Thyroid gland (tissue), 4 donors: Measurements from ENCODE around the gene CCDC88C.

Source experiments
- CTCF ChIP-seq, 6 experiments: fragments of 200-600 bp in 3 of 6; fragments of 450-650 bp in 3 of 6; sonication (generic) in 3 of 6; IDR thresholded peaks; one replicate each; pipeline ENCODE4 v1.5.1; 2016 to 2019; ENCODE audit warnings: antibody characterized with exemption in 6 of 6, mild to moderate bottlenecking in 2 of 6, inconsistent platforms in 1 of 6, moderate library complexity in 1 of 6
- POLR2A ChIP-seq, 2 donors: fragments of 450-650 bp; IDR thresholded peaks; one replicate each; pipeline ENCODE4 v1.6.1; 2017; ENCODE audit warnings: antibody characterized with exemption in 2 of 2, mild to moderate bottlenecking in 2 of 2, moderate library complexity in 1 of 2

DNA sequence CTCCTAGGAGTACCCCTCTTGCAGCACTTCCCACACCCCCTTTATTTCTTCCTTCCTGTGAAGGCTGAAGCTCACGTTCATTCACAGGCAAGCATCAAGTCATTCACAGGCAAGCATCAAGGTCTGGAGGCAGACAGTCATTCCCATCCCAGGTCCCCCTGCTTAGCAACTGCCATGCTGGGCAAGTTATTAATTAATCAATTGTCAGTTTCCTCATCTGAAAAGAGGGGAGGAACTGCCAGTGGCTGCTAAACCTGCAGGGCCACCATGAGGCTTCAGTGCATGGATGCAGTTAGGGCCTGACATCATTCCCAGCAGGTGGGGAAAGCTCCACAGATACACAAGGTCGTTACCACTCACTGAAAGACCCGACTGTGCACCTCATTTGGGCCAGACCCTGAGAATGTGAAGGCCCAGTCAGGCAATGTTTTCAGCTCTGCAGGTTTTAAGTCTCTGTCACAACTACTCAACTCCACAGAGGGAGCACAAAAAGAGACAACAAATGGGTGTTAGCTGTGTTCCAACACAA, 88.1 kb downstream of the CCDC88C start:
- TF ChIP-seq CTCF (IDR thresholded peaks at IDR 0.05) (no peak), POLR2A (IDR thresholded peaks at IDR 0.05) (no peak)
